Measurements from ENCODE around the gene FAM186B. TPM values are rescaled to one million over a fixed set of nuclear protein-coding genes. Genes with fewer than 3 reads are reported as not detected.

The FAM186B gene
- total and polyA plus RNA-seq, 7 experiments from 2014 or later = 0.13 to 1.1 (median 0.31) TPM

- Histone ChIP-seq H3K4me3 (ENCODE audit: low read length) (no peak overlapping the region), H3K27me3 (ENCODE audit: control insufficient read depth in 2 of 2, insufficient read depth in 2 of 2, low read length in 2 of 2) (no peaks in the 10 kb centered on the region), H3K4me1 (ENCODE audit: control insufficient read depth in 2 of 2, insufficient read depth in 2 of 2, low read length in 2 of 2) (peaks cover 3 to 5% of the 10 kb centered on the region in 2 donors), H3K27ac (ENCODE audit: low read depth, low read length) (no peak overlapping the region), H3K9me3 (ENCODE audit: control insufficient read depth in 2 of 3, low read length in 3 of 3) (no peaks in the 10 kb centered on the region), H3K36me3 (ENCODE audit: control insufficient read depth in 2 of 3, insufficient read depth in 3 of 3, low read length in 3 of 3) (peaks cover 0 to 13% (median 0%) of the 10 kb centered on the region in 3 experiments)
- no peak for DNase-seq
- intact Hi-C loops (cut with micrococcal nuclease) = no loop called here
- no peaks in the 10 kb centered on the region for H3K27me3 Mint-ChIP-seq
- no peak overlapping the region for H3K27ac Mint-ChIP-seq
- peaks cover 8 to 18% (median 16%) of the 10 kb centered on the region in 7 donors for H3K4me1 Mint-ChIP-seq
- POLR2A ChIA-PET = interaction anchor here (0.6 kb wide), 1 partner anchor 69 kb away, joined by 3 read pairs; no protein-coding TSS in a partner anchor
- no peak overlapping the region for H3K4me3 Mint-ChIP-seq
- H3K9me3 Mint-ChIP-seq = peaks cover 0 to 1% (median 0%) of the 10 kb centered on the region in 11 donors
- peaks cover 0 to 26% (median 5%) of the 10 kb centered on the region in 5 donors for H3K36me3 Mint-ChIP-seq
- CTCF ChIA-PET = interaction anchor here (1.3 to 4.6 kb wide), 2 partner anchors 40 to 226 kb away, joined by 4 to 30 read pairs; partner anchors contain the start of gene PRPF40B
- no peak for ATAC-seq
Measured at GRCh38 chr12:49583366-49584094, 21.9 kb downstream of the FAM186B start.

- DNase-seq (no peak), ATAC-seq (no peak)
- Histone ChIP-seq H3K4me1 (ENCODE audit: control insufficient read depth in 2 of 2, insufficient read depth in 2 of 2, low read length in 2 of 2) (peaks cover 3 to 5% of the 10 kb centered on the region in 2 donors), H3K4me3 (ENCODE audit: low read length) (no peak overlapping the region), H3K9me3 (ENCODE audit: control insufficient read depth in 2 of 3, low read length in 3 of 3) (no peaks in the 10 kb centered on the region), H3K27me3 (ENCODE audit: control insufficient read depth in 2 of 2, insufficient read depth in 2 of 2, low read length in 2 of 2) (no peaks in the 10 kb centered on the region), H3K36me3 (ENCODE audit: control insufficient read depth in 2 of 3, insufficient read depth in 3 of 3, low read length in 3 of 3) (peaks cover 0 to 13% (median 0%) of the 10 kb centered on the region in 3 experiments), H3K27ac (ENCODE audit: low read depth, low read length) (no peak overlapping the region)
- Mint-ChIP-seq H3K4me1 (peaks cover 10 to 18% (median 16%) of the 10 kb centered on the region in 7 donors), H3K27me3 (no peaks in the 10 kb centered on the region), H3K4me3 (no peak overlapping the region), H3K36me3 (peaks cover 0 to 28% (median 6%) of the 10 kb centered on the region in 5 donors), H3K27ac (no peak overlapping the region), H3K9me3 (peaks cover 0 to 1% (median 0%) of the 10 kb centered on the region in 11 donors)
- intact Hi-C loops (cut with micrococcal nuclease) = no loop called here
- CTCF ChIA-PET = interaction anchor here (1.3 to 4.6 kb wide), 2 partner anchors 41 to 225 kb away, joined by 4 to 30 read pairs; partner anchors contain the start of gene PRPF40B
- POLR2A ChIA-PET = interaction anchor here (0.6 to 1.0 kb wide), 2 partner anchors 12 to 69 kb away, joined by 3 read pairs; no protein-coding TSS in a partner anchor
Measured at GRCh38 chr12:49582850-49583249, 22.6 kb downstream of the FAM186B start.

GRCh38 chr12:49582201-49582600 is 23.2 kb downstream of the FAM186B start:
- no peak overlapping the region for H3K4me3 ChIP-seq (ENCODE audit: low read length)
- no peaks in the 10 kb centered on the region for H3K27me3 ChIP-seq (ENCODE audit: control insufficient read depth in 2 of 2, insufficient read depth in 2 of 2, low read length in 2 of 2)
- Mint-ChIP-seq H3K4me3 (no peak overlapping the region), H3K27me3 (no peaks in the 10 kb centered on the region), H3K9me3 (peaks cover 0 to 1% (median 0%) of the 10 kb centered on the region in 11 donors), H3K27ac (peak overlapping the region in 2 of 9 donors; percentile 22 to 56), H3K4me1 (peaks cover 12 to 18% (median 16%) of the 10 kb centered on the region in 7 donors), H3K36me3 (peaks cover 0 to 32% (median 11%) of the 10 kb centered on the region in 5 donors)
- H3K9me3 ChIP-seq (ENCODE audit: control insufficient read depth in 2 of 3, low read length in 3 of 3) = no peaks in the 10 kb centered on the region
- DNase-seq (no peak), ATAC-seq (no peak)
- ChIA-PET POLR2A (interaction anchor here (1.0 kb wide), 1 partner anchor 12 kb away, joined by 3 read pairs; no protein-coding TSS in a partner anchor), CTCF (interaction anchor here (4.6 kb wide), 1 partner anchor 224 kb away, joined by 30 read pairs; no protein-coding TSS in a partner anchor)
- H3K27ac ChIP-seq (ENCODE audit: low read depth, low read length) = no peak overlapping the region
- H3K4me1 ChIP-seq (ENCODE audit: control insufficient read depth in 2 of 2, insufficient read depth in 2 of 2, low read length in 2 of 2) = peaks cover 3 to 5% of the 10 kb centered on the region in 2 donors
- H3K36me3 ChIP-seq (ENCODE audit: control insufficient read depth in 2 of 3, insufficient read depth in 3 of 3, low read length in 3 of 3) = peaks cover 0 to 13% (median 0%) of the 10 kb centered on the region in 3 experiments
- intact Hi-C loops (cut with micrococcal nuclease) = no loop called here

GRCh38 chr12:49580572-49581535 is 24.6 kb downstream of the FAM186B start:
- Histone ChIP-seq H3K36me3 (ENCODE audit: control insufficient read depth in 2 of 3, insufficient read depth in 3 of 3, low read length in 3 of 3) (peaks cover 0 to 17% (median 0%) of the 10 kb centered on the region in 3 experiments), H3K27me3 (ENCODE audit: control insufficient read depth in 2 of 2, insufficient read depth in 2 of 2, low read length in 2 of 2) (no peaks in the 10 kb centered on the region), H3K9me3 (ENCODE audit: control insufficient read depth in 2 of 3, low read length in 3 of 3) (no peaks in the 10 kb centered on the region), H3K27ac (ENCODE audit: low read depth, low read length) (no peak overlapping the region), H3K4me3 (ENCODE audit: low read length) (no peak overlapping the region), H3K4me1 (ENCODE audit: control insufficient read depth in 2 of 2, insufficient read depth in 2 of 2, low read length in 2 of 2) (peaks cover 3 to 5% of the 10 kb centered on the region in 2 donors)
- Mint-ChIP-seq H3K27ac (peak overlapping the region in 1 of 9 donors; percentile 5), H3K27me3 (no peaks in the 10 kb centered on the region), H3K4me3 (no peak overlapping the region), H3K4me1 (peaks cover 12 to 18% (median 16%) of the 10 kb centered on the region in 7 donors), H3K9me3 (peaks cover 0 to 1% (median 0%) of the 10 kb centered on the region in 11 donors), H3K36me3 (peaks cover 0 to 24% (median 11%) of the 10 kb centered on the region in 5 donors)
- peak; percentile 80 for ATAC-seq
- intact Hi-C loops (cut with micrococcal nuclease) = loop anchor here (1.0 to 2.0 kb wide), 6 partner anchors 20 to 223 kb away; partner anchors contain the start of gene PRPF40B (in 2 of the 2)
- peak; percentile 26 to 55 (median 43) for DNase-seq
- POLR2A ChIA-PET = interaction anchor here (0.6 to 1.0 kb wide), 4 partner anchors 12 to 929 kb away, joined by 3 read pairs; no protein-coding TSS in a partner anchor
- CTCF ChIA-PET = interaction anchor here (0.5 to 4.6 kb wide), 11 partner anchors 10 to 311 kb away, joined by 3 to 30 read pairs (median 3); partner anchors contain the start of gene SPATS2

- peaks cover 0 to 9% (median 0%) of the 10 kb centered on the region in 3 experiments for H3K36me3 ChIP-seq (ENCODE audit: control insufficient read depth in 2 of 3, insufficient read depth in 3 of 3, low read length in 3 of 3)
- H3K4me1 Mint-ChIP-seq = peaks cover 7 to 18% (median 14%) of the 10 kb centered on the region in 7 donors
- no peak overlapping the region for H3K4me3 Mint-ChIP-seq
- ATAC-seq (no peak), DNase-seq (no peak)
- H3K9me3 ChIP-seq (ENCODE audit: control insufficient read depth in 2 of 3, low read length in 3 of 3) = no peaks in the 10 kb centered on the region
- no peak overlapping the region for H3K4me3 ChIP-seq (ENCODE audit: low read length)
- no peak overlapping the region for H3K27ac ChIP-seq (ENCODE audit: low read depth, low read length)
- H3K27me3 ChIP-seq (ENCODE audit: control insufficient read depth in 2 of 2, insufficient read depth in 2 of 2, low read length in 2 of 2) = no peaks in the 10 kb centered on the region
- CTCF ChIA-PET = interaction anchor here (0.5 to 2.9 kb wide), 4 partner anchors 25 to 218 kb away, joined by 3 to 10 read pairs (median 4); no protein-coding TSS in a partner anchor
- POLR2A ChIA-PET = interaction anchor here (0.7 kb wide), 1 partner anchor 103 kb away, joined by 3 read pairs; no protein-coding TSS in a partner anchor
- intact Hi-C loops (cut with micrococcal nuclease) = no loop called here
- peaks cover 0 to 1% (median 0%) of the 10 kb centered on the region in 11 donors for H3K9me3 Mint-ChIP-seq
- H3K27me3 Mint-ChIP-seq = no peaks in the 10 kb centered on the region
- H3K27ac Mint-ChIP-seq = no peak overlapping the region
- H3K4me1 ChIP-seq (ENCODE audit: control insufficient read depth in 2 of 2, insufficient read depth in 2 of 2, low read length in 2 of 2) = peaks cover 3 to 5% of the 10 kb centered on the region in 2 donors
- H3K36me3 Mint-ChIP-seq = peaks cover 0 to 17% (median 8%) of the 10 kb centered on the region in 5 donors
Measured at GRCh38 chr12:49578471-49579112, 26.8 kb downstream of the FAM186B start.

Measured in naive thymus-derived CD4-positive, alpha-beta T cell (primary cell).